NCI-H226 (cell line): ENCODE results near the gene NXN.
A peak's percentile ranks its signal among the peaks of the same experiment; 100 is the strongest.
"Not testable (repeated sequence)": the region's sequence is repeated elsewhere in the genome, so short reads cannot be mapped to it uniquely, and the experiment has no call there.

Experiments
- DNase-seq: peaks from one replicate; pipeline ENCODE4 v3.0.0-alpha.2; 2015

NXN gene

GRCh38 chr17:752002-752619, 227.5 kb downstream of the NXN start, which contains the start of gene GEMIN4:
GEMIN4 (minus strand) TSS chr17:752264; CDS start chr17:752142, 122 bp downstream.
- DNase-seq, result peak; percentile 70

GRCh38 chr17:751269-752001, 228.1 kb downstream of the NXN start:
- no peak for DNase-seq

GRCh38 chr17:750431-751037, 229.0 kb downstream of the NXN start:
- DNase-seq, result no peak

DNA sequence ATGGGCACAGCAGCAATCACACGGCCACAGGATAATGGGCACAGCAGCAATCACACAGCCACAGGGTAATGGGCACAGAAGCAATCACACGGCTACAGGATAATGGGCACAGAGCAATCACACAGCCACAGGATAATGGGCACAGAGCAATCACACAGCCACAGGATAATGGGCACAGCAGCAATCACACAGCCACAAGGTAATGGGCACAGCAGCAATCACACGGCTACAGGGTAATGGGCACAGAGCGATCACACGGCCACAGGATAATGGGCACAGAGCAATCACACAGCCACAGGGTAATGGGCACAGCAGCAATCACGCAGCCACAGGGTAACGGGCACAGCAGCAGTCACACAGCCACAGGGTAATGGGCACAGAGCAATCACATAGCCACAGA, 230.2 kb downstream of the NXN start:
- DNase-seq, result not testable (repeated sequence)
